Measurements from ENCODE around the gene VAV1. TPM values are rescaled to one million over a fixed set of nuclear protein-coding genes. Genes with fewer than 3 reads are reported as not detected.
"Not testable (repeated sequence)": the region's sequence is repeated elsewhere in the genome, so short reads cannot be mapped to it uniquely, and the experiment has no call there.

The VAV1 gene
- total RNA-seq, 1 experiment from 2014 or later, result 0.05 TPM

DNA sequence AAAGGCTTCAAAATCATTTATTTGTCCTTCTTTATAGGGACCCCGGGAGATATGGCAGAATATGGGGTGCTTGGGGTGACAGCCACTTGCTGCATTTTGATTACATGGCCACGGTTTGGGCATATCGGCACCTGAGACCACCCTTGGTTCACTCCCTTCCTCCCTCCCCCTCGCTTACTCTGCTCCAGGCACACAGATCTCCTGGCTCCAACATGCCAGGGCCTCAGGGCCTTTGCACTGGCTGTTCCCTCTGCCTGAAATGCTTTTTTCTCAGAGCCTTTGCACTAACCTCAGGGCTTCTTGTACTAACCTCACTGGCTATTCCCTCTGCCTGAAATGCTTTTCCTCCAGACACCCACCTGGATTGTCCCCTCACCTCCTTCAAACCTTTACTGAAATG, 23.8 kb downstream of the VAV1 start:
- in situ Hi-C loops (cut with HindIII; ENCODE audit: low pct_unique_long_range_greater_than_20kb, low sequenced_read_pairs) (no loop called here), intact Hi-C loops (cut with micrococcal nuclease; ENCODE audit: unreplicated experiment) (no loop called here)
- no peak for ATAC-seq
- Histone ChIP-seq H3K9me3 (ENCODE audit: control insufficient read depth, insufficient read depth, low read depth, low read length) (no peaks in the 10 kb centered on the region), H3K4me1 (ENCODE audit: control insufficient read depth, insufficient read depth, low read length) (no peaks in the 10 kb centered on the region), H3K27ac (ENCODE audit: low read length) (no peak overlapping the region), H3K27me3 (ENCODE audit: control insufficient read depth, insufficient read depth, low read length) (no peaks in the 10 kb centered on the region), H3K4me3 (ENCODE audit: low read depth in 2 of 2, low read length in 2 of 2) (no peak overlapping the region), H3K36me3 (ENCODE audit: control insufficient read depth, insufficient read depth, low read length) (no peaks in the 10 kb centered on the region)
- DNase-seq (ENCODE audit: low read depth, low spot score), result no peak
- CTCF ChIA-PET, result no interaction called here
- BruUV-seq (replicated peaks), result no TSS peak
- TF ChIP-seq TCF7L2 (IDR thresholded peaks at IDR 0.05; ENCODE audit: low read depth, low read length), result no peak
- no peak for TF ChIP-seq SIN3A (IDR thresholded peaks at IDR 0.05; ENCODE audit: borderline replicate concordance, insufficient read depth, low read depth, low read length)
- no peak for TF ChIP-seq POLR2AphosphoS5 (IDR thresholded peaks at IDR 0.05; ENCODE audit: low read depth, low read length)
- TF ChIP-seq, protein P1, sequence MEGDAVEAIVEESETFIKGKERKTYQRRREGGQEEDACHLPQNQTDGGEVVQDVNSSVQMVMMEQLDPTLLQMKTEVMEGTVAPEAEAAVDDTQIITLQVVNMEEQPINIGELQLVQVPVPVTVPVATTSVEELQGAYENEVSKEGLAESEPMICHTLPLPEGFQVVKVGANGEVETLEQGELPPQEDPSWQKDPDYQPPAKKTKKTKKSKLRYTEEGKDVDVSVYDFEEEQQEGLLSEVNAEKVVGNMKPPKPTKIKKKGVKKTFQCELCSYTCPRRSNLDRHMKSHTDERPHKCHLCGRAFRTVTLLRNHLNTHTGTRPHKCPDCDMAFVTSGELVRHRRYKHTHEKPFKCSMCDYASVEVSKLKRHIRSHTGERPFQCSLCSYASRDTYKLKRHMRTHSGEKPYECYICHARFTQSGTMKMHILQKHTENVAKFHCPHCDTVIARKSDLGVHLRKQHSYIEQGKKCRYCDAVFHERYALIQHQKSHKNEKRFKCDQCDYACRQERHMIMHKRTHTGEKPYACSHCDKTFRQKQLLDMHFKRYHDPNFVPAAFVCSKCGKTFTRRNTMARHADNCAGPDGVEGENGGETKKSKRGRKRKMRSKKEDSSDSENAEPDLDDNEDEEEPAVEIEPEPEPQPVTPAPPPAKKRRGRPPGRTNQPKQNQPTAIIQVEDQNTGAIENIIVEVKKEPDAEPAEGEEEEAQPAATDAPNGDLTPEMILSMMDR (IDR thresholded peaks at IDR 0.05), result no peak
- no peak for TF ChIP-seq REST (IDR thresholded peaks at IDR 0.05; ENCODE audit: insufficient read depth in 1 of 2, low read depth in 2 of 2, low read length in 1 of 2)
- POLR2A ChIA-PET, result no interaction called here

GRCh38 chr19:6797646-6798045, 25.1 kb downstream of the VAV1 start:
- intact Hi-C loops (cut with micrococcal nuclease; ENCODE audit: unreplicated experiment) (no loop called here), in situ Hi-C loops (cut with HindIII; ENCODE audit: low pct_unique_long_range_greater_than_20kb, low sequenced_read_pairs) (no loop called here)
- no TSS peak for BruUV-seq (replicated peaks)
- CTCF ChIA-PET, result no interaction called here
- Histone ChIP-seq H3K27me3 (ENCODE audit: control insufficient read depth, insufficient read depth, low read length) (no peaks in the 10 kb centered on the region), H3K4me1 (ENCODE audit: control insufficient read depth, insufficient read depth, low read length) (no peaks in the 10 kb centered on the region), H3K36me3 (ENCODE audit: control insufficient read depth, insufficient read depth, low read length) (no peaks in the 10 kb centered on the region), H3K27ac (ENCODE audit: low read length) (no peak overlapping the region), H3K9me3 (ENCODE audit: control insufficient read depth, insufficient read depth, low read depth, low read length) (no peaks in the 10 kb centered on the region), H3K4me3 (ENCODE audit: low read depth in 2 of 2, low read length in 2 of 2) (no peak overlapping the region)
- no peak for TF ChIP-seq TCF7L2 (IDR thresholded peaks at IDR 0.05; ENCODE audit: low read depth, low read length)
- TF ChIP-seq REST (IDR thresholded peaks at IDR 0.05; ENCODE audit: insufficient read depth in 1 of 2, low read depth in 2 of 2, low read length in 1 of 2), result no peak
- TF ChIP-seq SIN3A (IDR thresholded peaks at IDR 0.05; ENCODE audit: borderline replicate concordance, insufficient read depth, low read depth, low read length), result no peak
- no peak for TF ChIP-seq POLR2AphosphoS5 (IDR thresholded peaks at IDR 0.05; ENCODE audit: low read depth, low read length)
- TF ChIP-seq, protein P1 (IDR thresholded peaks at IDR 0.05), result no peak
- no peak for ATAC-seq
- POLR2A ChIA-PET, result interaction anchor here (0.7 kb wide), 1 partner anchor 623 kb away, joined by 8 read pairs; no protein-coding TSS in a partner anchor
- no peak for DNase-seq (ENCODE audit: low read depth, low spot score)

DNA sequence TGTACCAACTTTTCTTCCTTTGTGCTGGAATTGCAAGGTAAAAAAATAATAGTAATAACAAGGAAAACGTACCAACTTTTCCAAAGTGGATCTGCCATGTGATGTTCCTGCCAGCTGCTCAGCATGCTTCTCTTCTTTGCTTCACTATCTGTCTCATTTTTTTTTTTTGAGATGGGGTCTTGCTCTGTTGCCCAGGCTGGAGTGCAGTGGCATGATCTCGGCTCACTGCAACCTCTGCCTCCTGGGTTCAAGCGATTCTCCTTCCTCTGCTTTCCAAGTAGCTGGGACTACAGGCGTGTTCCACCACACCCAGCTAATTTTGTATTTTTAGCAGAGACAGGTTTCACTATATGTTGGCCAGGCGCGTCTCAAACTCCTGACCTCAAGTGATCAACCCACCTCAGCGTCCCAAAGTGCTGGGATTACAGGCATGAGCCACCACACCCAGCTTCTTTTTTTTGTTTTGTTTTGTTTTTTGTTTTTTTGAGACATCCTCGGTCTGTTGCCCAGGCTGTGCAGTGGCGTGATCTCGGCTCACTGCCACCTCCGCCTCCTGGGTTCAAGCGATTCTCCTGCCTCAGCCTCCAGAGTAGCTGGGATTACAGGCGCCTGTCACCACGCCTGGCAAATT, 27.8 kb downstream of the VAV1 start:
- H3K4me1 ChIP-seq (ENCODE audit: control insufficient read depth, insufficient read depth, low read length); BruUV-seq (replicated peaks); DNase-seq (ENCODE audit: low read depth, low spot score); H3K27ac ChIP-seq (ENCODE audit: low read length); H3K9me3 ChIP-seq (ENCODE audit: control insufficient read depth, insufficient read depth, low read depth, low read length); ATAC-seq; H3K36me3 ChIP-seq (ENCODE audit: control insufficient read depth, insufficient read depth, low read length); H3K27me3 ChIP-seq (ENCODE audit: control insufficient read depth, insufficient read depth, low read length); intact Hi-C loops (cut with micrococcal nuclease; ENCODE audit: unreplicated experiment); H3K4me3 ChIP-seq (ENCODE audit: low read depth in 2 of 2, low read length in 2 of 2); in situ Hi-C loops (cut with HindIII; ENCODE audit: low pct_unique_long_range_greater_than_20kb, low sequenced_read_pairs): not testable (repeated sequence)
- POLR2A ChIA-PET, result interaction anchor here (0.7 kb wide), 1 partner anchor 47 kb away, joined by 6 read pairs; no protein-coding TSS in a partner anchor
- CTCF ChIA-PET, result interaction anchor here (0.5 kb wide), 1 partner anchor 484 kb away, joined by 3 read pairs; no protein-coding TSS in a partner anchor
